HepG2 (cell line): ENCODE measurements around the gene TTC31. TPM values are rescaled to one million over a fixed set of nuclear protein-coding genes. Genes with fewer than 3 reads are reported as not detected.

Experiments used
- ATAC-seq: fragments of 200-7000 bp; cut with Tn5 transposase; 3 replicates; pipeline ENCODE4 v1.9.1; 2020; ENCODE audit warnings: mild to moderate bottlenecking, moderate library complexity
- BruUV-seq: library from RNA; stranded (reverse); fragments of 400-500 nt; replicated peaks from 2 replicates; lab custom pipeline; 2021; lab: Mats Ljungman, UMichigan
- CTCF ChIA-PET: fragments of 300-600 bp; formaldehyde crosslinking; extraction: SDS; loops from one replicate; lab custom pipeline; 2021; ENCODE audit warnings: low total read pairs, inconsistent platforms, low intra/inter-chr PET ratio; lab: Yijun Ruan, JAX
- POLR2A ChIA-PET: fragments of 350-600 bp; sonication (Branson Sonifier 250); formaldehyde crosslinking; loops from one replicate; lab custom pipeline; 2020; ENCODE audit warnings: antibody characterized with exemption, inconsistent platforms; lab: Yijun Ruan, JAX
- DNase-seq: peaks from one replicate; pipeline ENCODE4 v3.0.0-alpha.2; 2015; ENCODE audit warnings: low spot score
- FAIRE-seq: peaks from 3 replicates; lab custom pipeline; 2011; peaks lifted over from hg19 to GRCh38; lab: Jason Lieb, UNC
- H2AFZ ChIP-seq: one replicate; pipeline ENCODE4 v1.6.1; 2011; ENCODE audit warnings: low read length, inconsistent platforms
- H3K27ac ChIP-seq: fragments of 300-600 bp; 3 replicates; pipeline ENCODE4 v1.8.0; 2011; ENCODE audit warnings: mixed run types, mild to moderate bottlenecking, mixed read lengths, low read length, inconsistent platforms; ENCODE audit not compliant: insufficient read depth; ENCODE audit errors: extremely low read length
- H3K27me3 ChIP-seq, 2 experiments: fragments of 200-600 bp in 1 of 2; 2 replicates in 1 of 2; 3 replicates in 1 of 2; pipeline versions ENCODE4 v1.6.0 to v1.8.0; 2011; ENCODE audit warnings: low read length in 2 of 2, mild to moderate bottlenecking in 2 of 2, moderate library complexity in 2 of 2, inconsistent platforms in 1 of 2; ENCODE audit not compliant: insufficient read depth in 2 of 2, control insufficient read depth in 1 of 2
- H3K36me3 ChIP-seq, 2 experiments: fragments of 200-600 bp in 1 of 2; replicated peaks in 1 of 2; 2 replicates in 1 of 2; 3 replicates in 1 of 2; pipeline versions ENCODE4 v1.5.1 to v1.8.0; 2011; ENCODE audit warnings: low read length in 2 of 2, inconsistent platforms in 1 of 2; ENCODE audit not compliant: insufficient read depth in 2 of 2, control insufficient read depth in 1 of 2
- H3K4me1 ChIP-seq: 2 replicates; pipeline ENCODE4 v1.5.1; 2012; ENCODE audit warnings: low read length, inconsistent platforms; ENCODE audit not compliant: insufficient read depth
- H3K4me2 ChIP-seq: 2 replicates; pipeline ENCODE4 v1.6.0; 2011; ENCODE audit warnings: low read depth, low read length, inconsistent platforms
- H3K4me3 ChIP-seq, 3 experiments: fragments of 200-600 bp in 1 of 3; sonication (generic), shearing (Covaris generic) in 1 of 3; replicated peaks in 1 of 3; 2 replicates each; pipeline ENCODE4 v1.5.1; 2011 to 2016; ENCODE audit warnings: low read length in 3 of 3, inconsistent platforms in 2 of 3, low read depth in 2 of 3, mild to moderate bottlenecking in 2 of 3, control low read depth in 1 of 3, mixed read lengths in 1 of 3; ENCODE audit not compliant: insufficient read depth in 1 of 3
- H3K79me2 ChIP-seq: one replicate; pipeline ENCODE4 v1.6.1; 2011; ENCODE audit warnings: low read length, inconsistent platforms; ENCODE audit not compliant: insufficient read depth
- H3K9ac ChIP-seq: 2 replicates; pipeline ENCODE4 v1.6.0; 2011; ENCODE audit warnings: mild to moderate bottlenecking, low read depth, low read length, inconsistent platforms; ENCODE audit not compliant: insufficient read depth
- H3K9me3 ChIP-seq: 2 replicates; pipeline ENCODE4 v1.5.1; 2012; ENCODE audit warnings: mild to moderate bottlenecking, low read length
- H4K20me1 ChIP-seq: 2 replicates; pipeline ENCODE4 v1.6.0; 2011; ENCODE audit warnings: inconsistent platforms, mild to moderate bottlenecking, low read length, moderate library complexity; ENCODE audit not compliant: insufficient read depth
- HCFC1 ChIP-seq: fragments of 150-350 bp; IDR thresholded peaks from 2 replicates; pipeline ENCODE4 v1.6.1; 2014; ENCODE audit warnings: low read depth, low read length
- HIVEP1 ChIP-seq: sonication (generic); formaldehyde crosslinking; IDR thresholded peaks from 2 replicates; pipeline ENCODE4 v1.4.0; 2020; ENCODE audit warnings: mild to moderate bottlenecking, missing genetic modification reagents
- KLF12 ChIP-seq: sonication (generic); formaldehyde crosslinking; IDR thresholded peaks from 2 replicates; pipeline ENCODE4 v1.4.0; 2020; ENCODE audit warnings: missing genetic modification reagents, borderline replicate concordance
- MAX ChIP-seq: IDR thresholded peaks from 2 replicates; pipeline ENCODE4 v1.6.1; 2012; ENCODE audit warnings: inconsistent platforms
- MED1 ChIP-seq: sonication (generic); formaldehyde crosslinking; IDR thresholded peaks from 2 replicates; pipeline ENCODE4 v1.4.0; 2020; ENCODE audit warnings: missing genetic modification reagents
- MED8 ChIP-seq: sonication (generic); formaldehyde crosslinking; IDR thresholded peaks from 2 replicates; pipeline ENCODE4 v1.8.1; 2023; ENCODE audit warnings: mild to moderate bottlenecking, missing genetic modification reagents; ENCODE audit not compliant: insufficient replicate concordance
- RARG ChIP-seq: sonication (generic); formaldehyde crosslinking; IDR thresholded peaks from 2 replicates; pipeline ENCODE4 v1.4.0; 2020; ENCODE audit warnings: low read depth, mild to moderate bottlenecking, missing genetic modification reagents
- SAFB2 ChIP-seq: sonication (generic); formaldehyde crosslinking; IDR thresholded peaks from 2 replicates; pipeline ENCODE4 v1.5.1; 2020; ENCODE audit warnings: missing genetic modification reagents, low read depth, mild to moderate bottlenecking, borderline replicate concordance
- SKI ChIP-seq: fragments of 450-650 bp; IDR thresholded peaks from one replicate; pipeline ENCODE4 v1.6.1; 2018; ENCODE audit warnings: mild to moderate bottlenecking; ENCODE audit not compliant: partially characterized antibody
- ZBTB2 ChIP-seq: sonication (generic); formaldehyde crosslinking; IDR thresholded peaks from 2 replicates; pipeline ENCODE4 v1.8.0; 2022; ENCODE audit warnings: low read depth, missing genetic modification reagents
- ZNF10 ChIP-seq: sonication (generic); formaldehyde crosslinking; IDR thresholded peaks from 2 replicates; pipeline ENCODE4 v1.4.0; 2020; ENCODE audit warnings: mild to moderate bottlenecking, low read depth, missing genetic modification reagents, borderline replicate concordance
- ZNF207 ChIP-seq: fragments of 450-650 bp; IDR thresholded peaks from 2 replicates; pipeline ENCODE4 v1.6.1; 2016; ENCODE audit warnings: antibody characterized with exemption, borderline replicate concordance
- ZNF557 ChIP-seq: sonication (generic); formaldehyde crosslinking; IDR thresholded peaks from 2 replicates; pipeline ENCODE4 v1.4.0; 2020; ENCODE audit warnings: missing genetic modification reagents
- ZNF574 ChIP-seq: sonication (generic); formaldehyde crosslinking; IDR thresholded peaks from 2 replicates; pipeline ENCODE4 v1.4.0; 2020; ENCODE audit warnings: missing genetic modification reagents
- ZNF672 ChIP-seq: sonication (generic); formaldehyde crosslinking; IDR thresholded peaks from 2 replicates; pipeline ENCODE4 v1.8.1; 2022; ENCODE audit warnings: missing genetic modification reagents
- ZNF816 ChIP-seq: sonication (generic); formaldehyde crosslinking; IDR thresholded peaks from 2 replicates; pipeline ENCODE4 v1.8.0; 2022; ENCODE audit warnings: missing genetic modification reagents, mild to moderate bottlenecking, borderline replicate concordance
- WGBS: methylation state at CpG from one replicate; pipeline ENCODE4 v1.1.6; 2017; ENCODE audit warnings: low lambda C conversion rate; 5-methylcytosine and 5-hydroxymethylcytosine counted together
- in situ Hi-C: cut with HindIII; loops from 2 replicates; pipeline ENCODE4 v1.10.0; 2017; ENCODE audit warnings: low pct_unique_long_range_greater_than_20kb; ENCODE audit not compliant: extremely low pct_ligation_motif_present
- intact Hi-C: fragments of 100-400 bp; cut with micrococcal nuclease; formaldehyde crosslinking; loops from one replicate; pipeline ENCODE4 v1.10.0; 2022; ENCODE audit not compliant: unreplicated experiment
- polyA plus RNA-seq, 8 experiments: library from polyadenylated mRNA; depleted of rRNA in 3 of 8; stranded (reverse) in 7 of 8; unstranded in 1 of 8; fragments of >200 nt; fragmentation: Illumina TruSeq in 4 of 8; extraction: Trizol in 4 of 8; gene quantifications; 2 replicates each; pipeline versions ENCODE4 v1.2.1 to v1.2.3, GENCODE V29; 2011 to 2016; ENCODE audit warnings: low read depth in 4 of 8, missing spikeins in 1 of 8, mixed read lengths in 1 of 8; ENCODE audit not compliant: insufficient read depth in 1 of 8
- total RNA-seq, 5 experiments: library from RNA; depleted of rRNA; stranded (reverse); fragments of >200 nt; fragmentation: Illumina TruSeq; extraction: Trizol; gene quantifications; 2 replicates each; pipeline ENCODE4 v1.2.3, GENCODE V29; 2016; ENCODE audit warnings: low read depth in 1 of 5
- TF ChIP-seq, protein P1 (sequence below): IDR thresholded peaks from 2 replicates; pipeline ENCODE4 v1.6.1; 2016; ENCODE audit warnings: low read depth, borderline replicate concordance
- TF ChIP-seq, protein P2 (sequence below): sonication (generic); IDR thresholded peaks from 2 replicates; pipeline ENCODE4 v1.6.1; 2016; ENCODE audit warnings: low read depth, borderline replicate concordance

TTC31 gene
- total and polyA plus RNA-seq, 2 of the 13 experiments (the other 11 are each of a cell fraction or from before 2014, with no cell fraction given), result 28.3 to 39.5 TPM

DNA sequence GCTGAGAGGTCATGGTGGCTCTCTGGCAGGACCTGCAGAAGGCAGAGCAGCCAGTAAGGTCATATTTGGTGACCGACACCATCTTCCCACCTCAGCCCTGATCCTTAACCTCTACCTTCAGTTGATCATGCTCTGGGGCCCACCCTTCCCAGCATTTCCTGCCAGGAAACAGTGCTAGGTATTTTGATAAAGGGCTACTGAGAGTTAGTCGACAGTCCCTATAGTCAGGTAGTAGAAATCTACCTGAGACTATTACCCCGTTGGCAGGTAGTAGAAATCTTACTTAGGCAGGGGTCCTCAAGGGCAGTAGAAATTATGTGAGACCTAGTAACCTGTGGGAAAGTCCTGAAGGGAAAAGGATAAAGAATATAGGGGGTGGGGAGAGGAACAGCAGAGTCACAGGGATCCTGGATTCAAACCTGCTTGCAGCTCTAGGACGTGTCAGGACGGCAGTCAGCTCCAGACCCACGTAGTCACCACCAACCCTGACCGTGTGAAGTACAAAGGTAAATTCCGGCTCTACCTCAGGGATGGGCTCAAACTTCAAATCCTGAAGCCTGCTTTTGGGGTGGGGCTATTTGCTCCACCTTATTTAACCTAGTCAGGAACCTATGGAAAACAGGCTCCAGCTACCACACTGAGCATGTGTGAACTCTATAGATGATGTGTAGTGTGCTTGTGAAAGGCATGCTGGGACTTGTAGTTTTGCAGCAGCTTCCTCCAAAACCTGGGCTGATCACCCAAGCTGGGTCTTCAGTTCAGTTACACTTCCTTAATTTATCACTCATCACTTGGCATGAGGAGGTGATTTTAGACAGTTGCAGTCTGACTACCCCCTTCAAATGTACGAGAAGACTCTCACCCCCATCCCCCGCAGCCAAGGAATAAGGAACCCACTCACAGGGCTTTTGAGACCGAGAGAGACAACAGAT is 43.1 kb downstream of the TTC31 start, which contains the start of gene DQX1:
DQX1 (minus strand) TSS at position 515 of the 932 bp plus-strand sequence; CDS start at position 13, 502 bp downstream.
- POLR2A ChIA-PET, result interaction anchor here (0.6 to 5.4 kb wide), 20 partner anchors 8 to 406 kb away, joined by 3 to 135 read pairs (median 6); partner anchors contain the start of genes CCDC142, INO80B, LBX2 and MRPL53
- intact Hi-C loops, result no loop called here
- peak; percentile 99 for DNase-seq
- TF ChIP-seq HIVEP1 (CRISPR knock-in tag), result no peak
- TF ChIP-seq MAX, result peak; percentile 83
- peak; percentile 92 for TF ChIP-seq HCFC1
- TF ChIP-seq RARG (CRISPR knock-in tag), result no peak
- TF ChIP-seq, protein P1, sequence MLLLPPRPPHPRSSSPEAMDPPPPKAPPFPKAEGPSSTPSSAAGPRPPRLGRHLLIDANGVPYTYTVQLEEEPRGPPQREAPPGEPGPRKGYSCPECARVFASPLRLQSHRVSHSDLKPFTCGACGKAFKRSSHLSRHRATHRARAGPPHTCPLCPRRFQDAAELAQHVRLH (CRISPR knock-in tag), result no peak; the same call in 1 of the 2 replicates
- peak; percentile 37; the same call in 1 of the 2 replicates for TF ChIP-seq ZNF557 (CRISPR knock-in tag)
- TF ChIP-seq ZNF672 (CRISPR knock-in tag), result no peak
- TF ChIP-seq ZNF207, result no peak
- TF ChIP-seq ZBTB2, result no peak
- peak; percentile 55; the same call in 1 of the 2 replicates for TF ChIP-seq KLF12 (CRISPR knock-in tag)
- TF ChIP-seq SAFB2 (CRISPR knock-in tag), result no peak
- no peak for TF ChIP-seq SKI
- TF ChIP-seq ZNF10 (CRISPR knock-in tag), result no peak
- TF ChIP-seq, protein P2, sequence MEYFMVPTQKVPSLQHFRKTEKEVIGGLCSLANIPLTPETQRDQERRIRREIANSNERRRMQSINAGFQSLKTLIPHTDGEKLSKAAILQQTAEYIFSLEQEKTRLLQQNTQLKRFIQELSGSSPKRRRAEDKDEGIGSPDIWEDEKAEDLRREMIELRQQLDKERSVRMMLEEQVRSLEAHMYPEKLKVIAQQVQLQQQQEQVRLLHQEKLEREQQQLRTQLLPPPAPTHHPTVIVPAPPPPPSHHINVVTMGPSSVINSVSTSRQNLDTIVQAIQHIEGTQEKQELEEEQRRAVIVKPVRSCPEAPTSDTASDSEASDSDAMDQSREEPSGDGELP, result no peak; the same call in 1 of the 2 replicates
- TF ChIP-seq ZNF574 (CRISPR knock-in tag), result peak; percentile 72
- TF ChIP-seq MED8 (CRISPR knock-in tag), result no peak
- TF ChIP-seq MED1 (CRISPR knock-in tag), result peak; percentile 87
- TF ChIP-seq ZNF816, result no peak

More for the DNA sequence above, 43.1 kb downstream of the TTC31 start, which contains the start of gene DQX1:
- no peaks in the 10 kb centered on the region for H3K9me3 ChIP-seq
- FAIRE-seq (peak; percentile 99), ATAC-seq (peak; percentile 74)
- 29% methylated on average over 11 of the region's 11 CpGs for WGBS
- peak within 1 kb of the TSS; percentile 89 for H3K27ac ChIP-seq
- CTCF ChIA-PET, result no interaction called here
- peaks cover 19 to 38% of the 10 kb centered on the region in 2 experiments for H3K36me3 ChIP-seq
- H3K27me3 ChIP-seq, result no peaks in the 10 kb centered on the region; a peak in 1 of 5 replicates
- no peaks in the 10 kb centered on the region for H4K20me1 ChIP-seq
- peaks cover 50% of the 10 kb centered on the region for H3K79me2 ChIP-seq
- in situ Hi-C loops, result no loop called here
- H3K4me3 ChIP-seq, result peak within 1 kb of the TSS; percentile 45 to 76 (median 62)
- peaks cover 57% of the 10 kb centered on the region for H3K4me1 ChIP-seq
- H3K4me2 ChIP-seq, result peak within 1 kb of the TSS; percentile 100
- TSS peak; percentile 39 for BruUV-seq
- peak within 1 kb of the TSS; percentile 20 for H2AFZ ChIP-seq
- H3K9ac ChIP-seq, result peak within 1 kb of the TSS; percentile 83
